ENCODE data around the gene SOX8.

Gene SOX8

GRCh38 chr16:974001-974601, 7.5 kb upstream of the SOX8 start:
- DNase-seq (ENCODE audit: low read depth) = no peak

- DNase-seq (ENCODE audit: low read depth) = no peak
Observed at GRCh38 chr16:974611-975261, 6.8 kb upstream of the SOX8 start.

- no peak for DNase-seq (ENCODE audit: low read depth)
Observed at GRCh38 chr16:975291-975690, 6.3 kb upstream of the SOX8 start.

- DNase-seq (ENCODE audit: low read depth) = no peak
Observed at GRCh38 chr16:976389-976931, 5.1 kb upstream of the SOX8 start.

GRCh38 chr16:977081-977701, 4.4 kb upstream of the SOX8 start:
- no peak for DNase-seq (ENCODE audit: low read depth)

GRCh38 chr16:977896-978295, 3.7 kb upstream of the SOX8 start:
- DNase-seq (ENCODE audit: low read depth) = no peak

- DNase-seq (ENCODE audit: low read depth) = no peak
Observed at GRCh38 chr16:978403-978802, 3.2 kb upstream of the SOX8 start.

- DNase-seq (ENCODE audit: low read depth) = no peak
Observed at GRCh38 chr16:979147-979546, 2.4 kb upstream of the SOX8 start.

GRCh38 chr16:979859-980594, 1.5 kb upstream of the SOX8 start:
- DNase-seq (ENCODE audit: low read depth) = no peak

GRCh38 chr16:980595-980854, 1.0 kb upstream of the SOX8 start:
- no peak for DNase-seq (ENCODE audit: low read depth)

GRCh38 chr16:982145-983043, 824 bp downstream of the SOX8 start:
- no peak for DNase-seq (ENCODE audit: low read depth)

- no peak for DNase-seq (ENCODE audit: low read depth)
Observed at GRCh38 chr16:983044-984030, 1.8 kb downstream of the SOX8 start.

- DNase-seq (ENCODE audit: low read depth) = no peak
Observed at GRCh38 chr16:984121-984694, 2.6 kb downstream of the SOX8 start.

GRCh38 chr16:984736-985636, 3.4 kb downstream of the SOX8 start:
- DNase-seq (ENCODE audit: low read depth) = no peak

GRCh38 chr16:985646-986400, 4.3 kb downstream of the SOX8 start:
- DNase-seq (ENCODE audit: low read depth) = no peak

- DNase-seq (ENCODE audit: low read depth) = no peak
Observed at GRCh38 chr16:986411-986810, 4.8 kb downstream of the SOX8 start.

GRCh38 chr16:986925-987582, 5.5 kb downstream of the SOX8 start:
- DNase-seq (ENCODE audit: low read depth) = no peak

GRCh38 chr16:987906-988305, 6.3 kb downstream of the SOX8 start:
- DNase-seq (ENCODE audit: low read depth) = no peak

Data from stimulated activated CD8-positive, alpha-beta memory T cell treated with anti-CD3 and anti-CD28 coated beads, Interleukin-7, amount 100 ng/mL, for 24 hours (primary cell).